Esophagus muscularis mucosa (tissue), 4 donors: Measurements from ENCODE around the gene CCDC34.

Experiments used
- EP300 ChIP-seq: sonication (generic); formaldehyde crosslinking; IDR thresholded peaks from one replicate; pipeline ENCODE4 v1.6.1; 2017; ENCODE audit warnings: antibody characterized with exemption
- POLR2A ChIP-seq: fragments of 450-650 bp; IDR thresholded peaks from one replicate; pipeline ENCODE4 v1.6.1; 2017; ENCODE audit warnings: antibody characterized with exemption, moderate library complexity, mild to moderate bottlenecking, low read depth
- POLR2AphosphoS5 ChIP-seq, 2 donors: sonication (generic); formaldehyde crosslinking; IDR thresholded peaks; one replicate each; pipeline ENCODE4 v1.6.1; 2017; ENCODE audit warnings: antibody characterized with exemption in 2 of 2
- TF ChIP-seq, protein P1 (sequence below), 3 experiments: fragments of 200-600 bp in 2 of 3; fragments of 450-650 bp in 1 of 3; sonication (generic) in 2 of 3; IDR thresholded peaks; one replicate each; pipeline ENCODE4 v1.5.1; 2017 to 2019; ENCODE audit warnings: antibody characterized with exemption in 3 of 3, mild to moderate bottlenecking in 2 of 3, moderate library complexity in 1 of 3

DNA sequence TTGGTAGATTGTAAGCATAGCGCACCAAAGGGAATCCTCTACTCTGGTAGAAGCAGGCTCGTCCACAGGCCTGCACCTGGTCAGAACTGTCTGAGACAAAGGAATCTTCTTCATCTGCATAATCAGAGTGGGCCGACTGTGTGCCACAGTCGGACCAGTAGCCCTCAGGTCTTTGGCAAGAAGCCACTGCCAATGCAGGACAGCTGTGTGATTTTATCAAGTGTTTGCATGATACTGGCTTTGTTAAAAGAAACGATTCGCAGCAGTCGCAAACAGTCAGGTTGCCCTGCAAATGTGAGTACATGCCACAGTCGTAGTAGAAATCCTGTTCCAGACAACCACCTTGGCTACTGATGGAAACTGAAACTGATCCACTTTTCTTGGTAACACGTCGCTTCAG, 4.9 kb upstream of the CCDC34 start:
- no peak for TF ChIP-seq POLR2AphosphoS5 (IDR thresholded peaks at IDR 0.05)
- TF ChIP-seq, protein P1, sequence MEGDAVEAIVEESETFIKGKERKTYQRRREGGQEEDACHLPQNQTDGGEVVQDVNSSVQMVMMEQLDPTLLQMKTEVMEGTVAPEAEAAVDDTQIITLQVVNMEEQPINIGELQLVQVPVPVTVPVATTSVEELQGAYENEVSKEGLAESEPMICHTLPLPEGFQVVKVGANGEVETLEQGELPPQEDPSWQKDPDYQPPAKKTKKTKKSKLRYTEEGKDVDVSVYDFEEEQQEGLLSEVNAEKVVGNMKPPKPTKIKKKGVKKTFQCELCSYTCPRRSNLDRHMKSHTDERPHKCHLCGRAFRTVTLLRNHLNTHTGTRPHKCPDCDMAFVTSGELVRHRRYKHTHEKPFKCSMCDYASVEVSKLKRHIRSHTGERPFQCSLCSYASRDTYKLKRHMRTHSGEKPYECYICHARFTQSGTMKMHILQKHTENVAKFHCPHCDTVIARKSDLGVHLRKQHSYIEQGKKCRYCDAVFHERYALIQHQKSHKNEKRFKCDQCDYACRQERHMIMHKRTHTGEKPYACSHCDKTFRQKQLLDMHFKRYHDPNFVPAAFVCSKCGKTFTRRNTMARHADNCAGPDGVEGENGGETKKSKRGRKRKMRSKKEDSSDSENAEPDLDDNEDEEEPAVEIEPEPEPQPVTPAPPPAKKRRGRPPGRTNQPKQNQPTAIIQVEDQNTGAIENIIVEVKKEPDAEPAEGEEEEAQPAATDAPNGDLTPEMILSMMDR (IDR thresholded peaks at IDR 0.05): no peak
- no peak for TF ChIP-seq POLR2A
- TF ChIP-seq EP300: no peak
